Pancreas (tissue), 10 donors: Measurements from ENCODE around the gene TNFSF8. TPM values are rescaled to one million over a fixed set of nuclear protein-coding genes. Genes with fewer than 3 reads are reported as not detected.

Experiments used
- ATAC-seq, 4 donors: fragments of 200-7000 bp; cut with Tn5 transposase; one replicate each; pipeline versions ENCODE4 v1.8.0 to v1.9.1; 2020; ENCODE audit warnings: mild to moderate bottlenecking in 4 of 4, moderate library complexity in 4 of 4
- DNase-seq, 6 donors: peaks; one replicate each; pipeline ENCODE4 v3.0.0-alpha.2; 2020
- FAIRE-seq: peaks from 2 replicates; lab custom pipeline; 2012; peaks lifted over from hg19 to GRCh38; lab: Jason Lieb, UNC
- H3K27ac ChIP-seq, 4 donors: fragments of 200-600 bp; sonication (generic); 1 replicate in 3 of 4; 2 replicates in 1 of 4; pipeline versions ENCODE4 v1.5.0 to v1.8.0; 2020
- H3K27me3 ChIP-seq, 4 donors: fragments of 200-600 bp; one replicate each; pipeline ENCODE4 v1.8.0; 2021
- H3K36me3 ChIP-seq, 3 donors: fragments of 200-600 bp; sonication (generic) in 1 of 3; one replicate each; pipeline versions ENCODE4 v1.5.0 to v1.8.0; 2020 to 2021
- H3K4me1 ChIP-seq, 3 donors: fragments of 200-600 bp; one replicate each; pipeline ENCODE4 v1.8.0; 2021
- H3K4me3 ChIP-seq, 4 donors: fragments of 200-600 bp; sonication (generic) in 2 of 4; one replicate each; pipeline versions ENCODE4 v1.5.0 to v1.8.0; 2020 to 2021
- H3K9me3 ChIP-seq, 4 donors: fragments of 200-600 bp; one replicate each; pipeline ENCODE4 v1.8.0; 2021
- WGBS, 2 donors: extraction: QIAGEN DNeasy Blood & Tissue Kit; methylation state at CpG; one replicate each; pipeline ENCODE4 v1.1.7; 2013; 5-methylcytosine and 5-hydroxymethylcytosine counted together
- intact Hi-C, 3 donors: fragments of 100-400 bp; cut with DNase I; formaldehyde crosslinking; loops; one replicate each; pipeline versions ENCODE4 v1.11.1 to v1.14.2; 2022
- polyA plus RNA-seq, 2 donors: library from polyadenylated mRNA; stranded (reverse); fragments of 200-250 nt; gene quantifications; one replicate each; pipeline ENCODE4 v1.2.3, GENCODE V29; 2013
- total RNA-seq, 6 donors: library from RNA; stranded (reverse); fragmentation: NEBNext Ultra II Directional in 4 of 6; extraction: Animal tissue kit (Norgen Biotek cat#: 25700) in 4 of 6; gene quantifications; one replicate each; pipeline versions ENCODE4 v1.2.1 to v1.2.4, GENCODE V29; 2021 to 2023
- TF ChIP-seq, protein P1 (sequence below), 4 donors: fragments of 200-600 bp; sonication (generic) in 3 of 4; IDR thresholded peaks; one replicate each; pipeline versions ENCODE4 v1.5.0 to v1.8.0; 2021; ENCODE audit warnings: antibody characterized with exemption in 4 of 4
- donor health status: healthy with polysubstance abuse.
- donor health status: DM: no; HTN: no; CAD: no; lungs with moderate emphysema.
- donor health status: DM: no; HTN: no; CAD: no.
- donor health status: control.
- donor health status: control.
- donor health status: Bipolar disorder and iron deficiency.
- donor health status: DM: yes; HTN: yes; CAD: no.
- donor health status: DM: no; HTN: no; CAD: no.
- donor health status: DM: no; HTN: no; CAD: no.
- donor health status: DM: yes; HTN: yes; CAD: no.

The TNFSF8 gene, protein sequence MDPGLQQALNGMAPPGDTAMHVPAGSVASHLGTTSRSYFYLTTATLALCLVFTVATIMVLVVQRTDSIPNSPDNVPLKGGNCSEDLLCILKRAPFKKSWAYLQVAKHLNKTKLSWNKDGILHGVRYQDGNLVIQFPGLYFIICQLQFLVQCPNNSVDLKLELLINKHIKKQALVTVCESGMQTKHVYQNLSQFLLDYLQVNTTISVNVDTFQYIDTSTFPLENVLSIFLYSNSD
- total RNA-seq, result 1 to 10 TPM in 1 of 6 donors, under 1 TPM in 5; 0.12 to 1.0 (median 0.50) TPM
- under 1 TPM; 0.05 to 0.15 TPM for polyA plus RNA-seq

- DNase-seq (peak in 1 of 6 donors; percentile 20), FAIRE-seq (no peak), ATAC-seq (peak in 2 of 4 donors; percentile 74 to 75)
- Histone ChIP-seq H3K4me1 (no peaks in the 10 kb centered on the region), H3K36me3 (no peaks in the 10 kb centered on the region), H3K27me3 (peaks cover 0 to 7% (median 0%) of the 10 kb centered on the region in 4 donors), H3K4me3 (peak within 1 kb of the TSS in 1 of 4 donors; percentile 4), H3K27ac (peak within 1 kb of the TSS in 2 of 4 donors; percentile 0 to 51), H3K9me3 (no peaks in the 10 kb centered on the region)
- 69 to 74% methylated on average over 24 of the region's 24 CpGs for WGBS, 2 donors
- TF ChIP-seq, protein P1, sequence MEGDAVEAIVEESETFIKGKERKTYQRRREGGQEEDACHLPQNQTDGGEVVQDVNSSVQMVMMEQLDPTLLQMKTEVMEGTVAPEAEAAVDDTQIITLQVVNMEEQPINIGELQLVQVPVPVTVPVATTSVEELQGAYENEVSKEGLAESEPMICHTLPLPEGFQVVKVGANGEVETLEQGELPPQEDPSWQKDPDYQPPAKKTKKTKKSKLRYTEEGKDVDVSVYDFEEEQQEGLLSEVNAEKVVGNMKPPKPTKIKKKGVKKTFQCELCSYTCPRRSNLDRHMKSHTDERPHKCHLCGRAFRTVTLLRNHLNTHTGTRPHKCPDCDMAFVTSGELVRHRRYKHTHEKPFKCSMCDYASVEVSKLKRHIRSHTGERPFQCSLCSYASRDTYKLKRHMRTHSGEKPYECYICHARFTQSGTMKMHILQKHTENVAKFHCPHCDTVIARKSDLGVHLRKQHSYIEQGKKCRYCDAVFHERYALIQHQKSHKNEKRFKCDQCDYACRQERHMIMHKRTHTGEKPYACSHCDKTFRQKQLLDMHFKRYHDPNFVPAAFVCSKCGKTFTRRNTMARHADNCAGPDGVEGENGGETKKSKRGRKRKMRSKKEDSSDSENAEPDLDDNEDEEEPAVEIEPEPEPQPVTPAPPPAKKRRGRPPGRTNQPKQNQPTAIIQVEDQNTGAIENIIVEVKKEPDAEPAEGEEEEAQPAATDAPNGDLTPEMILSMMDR (IDR thresholded peaks at IDR 0.05), result no peak
- intact Hi-C loops, result loop anchor here in 1 of 3 donors (10.0 kb wide), 1 partner anchor 65 kb away; no protein-coding TSS in a partner anchor
Measured at GRCh38 chr9:114930056-114930812, at the start of gene TNFSF8. Gene TNFSF8, minus strand, starts transcription at chr9:114930591. Its CDS starts 288 bp downstream, at chr9:114930303.

GRCh38 chr9:114973216-114973615, 42.8 kb upstream of the TNFSF8 start:
- Histone ChIP-seq H3K27ac (no peak overlapping the region), H3K4me3 (no peak overlapping the region), H3K36me3 (no peaks in the 10 kb centered on the region), H3K9me3 (no peaks in the 10 kb centered on the region), H3K4me1 (no peaks in the 10 kb centered on the region), H3K27me3 (no peaks in the 10 kb centered on the region)
- DNase-seq (no peak), FAIRE-seq (no peak), ATAC-seq (peak in 1 of 4 donors; percentile 27)
- WGBS, 2 donors, result 51 to 55% methylated on average over 2 of the region's 2 CpGs
- intact Hi-C loops, result no loop called here
- TF ChIP-seq, protein P1 (IDR thresholded peaks at IDR 0.05), result no peak

DNA sequence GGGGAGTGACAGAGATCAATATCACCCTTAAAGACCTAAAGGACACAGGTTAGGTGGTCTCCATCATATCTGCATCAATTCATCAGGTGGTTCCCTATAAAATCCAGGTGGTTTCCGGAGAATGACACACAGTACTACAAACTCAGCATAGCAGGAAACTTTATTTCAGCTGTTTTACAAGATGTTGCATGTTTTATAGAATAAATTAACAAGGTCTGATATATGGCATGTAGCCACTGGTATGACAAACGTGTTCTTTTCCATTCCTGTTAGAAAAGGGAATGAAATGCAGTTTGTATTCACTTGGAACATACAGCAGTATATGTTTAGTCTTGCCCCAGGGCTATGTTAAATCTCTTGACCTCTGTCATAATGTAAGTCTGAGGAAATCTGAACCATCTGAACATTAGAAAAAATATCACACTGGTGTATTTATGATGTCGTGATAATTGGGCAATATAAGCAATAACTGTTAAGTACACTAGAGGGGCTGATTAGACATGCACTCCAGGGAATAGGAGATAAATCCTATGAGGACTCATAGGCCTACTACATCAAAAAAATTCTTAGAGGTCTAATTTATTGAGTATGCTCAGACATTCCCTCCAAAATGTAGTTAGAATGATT, 42.2 kb upstream of the TNFSF8 start:
- TF ChIP-seq, protein P1 (IDR thresholded peaks at IDR 0.05), result no peak
- no peaks in the 10 kb centered on the region for H3K36me3 ChIP-seq
- intact Hi-C loops, result no loop called here
- H3K9me3 ChIP-seq, result no peaks in the 10 kb centered on the region
- H3K4me3 ChIP-seq, result no peak overlapping the region
- no peak for ATAC-seq
- H3K4me1 ChIP-seq, result no peaks in the 10 kb centered on the region
- H3K27ac ChIP-seq, result no peak overlapping the region
- no peak for FAIRE-seq
- 58 to 62% methylated on average over 3 of the region's 3 CpGs for WGBS, 2 donors
- no peak for DNase-seq
- no peaks in the 10 kb centered on the region for H3K27me3 ChIP-seq

- Histone ChIP-seq H3K4me3 (no peak overlapping the region), H3K27me3 (no peaks in the 10 kb centered on the region), H3K27ac (no peak overlapping the region), H3K9me3 (no peaks in the 10 kb centered on the region), H3K4me1 (no peaks in the 10 kb centered on the region), H3K36me3 (no peaks in the 10 kb centered on the region)
- 23 to 53% methylated on average over 1 of the region's 1 CpG for WGBS, 2 donors
- no peak for FAIRE-seq
- no peak for ATAC-seq
- TF ChIP-seq, protein P1 (IDR thresholded peaks at IDR 0.05), result no peak
- DNase-seq, result no peak
- intact Hi-C loops, result no loop called here
Measured at GRCh38 chr9:114969269-114969668, 38.9 kb upstream of the TNFSF8 start.
